Measurements from ENCODE around the gene TEKT2.

TEKT2 gene

DNA sequence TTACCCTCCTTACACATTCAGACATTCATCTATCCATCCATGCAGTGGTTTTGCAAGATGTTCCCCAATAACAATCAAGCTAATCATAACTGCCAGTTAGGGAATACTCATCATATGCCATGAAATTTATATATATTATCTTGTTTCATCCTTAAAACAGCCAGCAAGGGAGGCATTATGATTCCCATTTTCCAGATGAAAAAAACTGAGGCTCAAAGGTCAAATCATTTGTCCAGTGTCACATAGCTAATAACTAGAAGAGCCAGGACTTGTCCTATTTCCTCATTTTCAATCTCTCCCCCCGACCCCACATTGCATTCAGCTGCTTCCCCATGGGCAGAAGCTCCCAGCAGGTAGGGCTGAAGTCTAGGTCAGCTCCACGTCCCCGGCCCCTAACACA, 48.1 kb downstream of the TEKT2 start:
- no peak overlapping the region for H3K27ac ChIP-seq
- TF ChIP-seq ZFX (IDR thresholded peaks at IDR 0.05): no peak
- no peak for TF ChIP-seq CTCF (conservative IDR thresholded peaks at IDR 0.05)

- TF ChIP-seq CTCF (conservative IDR thresholded peaks at IDR 0.05) (no peak), ZFX (IDR thresholded peaks at IDR 0.05) (no peak)
- H3K27ac ChIP-seq: no peak overlapping the region
These were observed 49.6 kb downstream of the TEKT2 start for GRCh38 chr1:36133484-36133883.

- no peak overlapping the region for H3K27ac ChIP-seq
- TF ChIP-seq CTCF (conservative IDR thresholded peaks at IDR 0.05) (no peak), ZFX (IDR thresholded peaks at IDR 0.05) (no peak)
These were observed 50.1 kb downstream of the TEKT2 start for GRCh38 chr1:36134031-36134430.

DNA sequence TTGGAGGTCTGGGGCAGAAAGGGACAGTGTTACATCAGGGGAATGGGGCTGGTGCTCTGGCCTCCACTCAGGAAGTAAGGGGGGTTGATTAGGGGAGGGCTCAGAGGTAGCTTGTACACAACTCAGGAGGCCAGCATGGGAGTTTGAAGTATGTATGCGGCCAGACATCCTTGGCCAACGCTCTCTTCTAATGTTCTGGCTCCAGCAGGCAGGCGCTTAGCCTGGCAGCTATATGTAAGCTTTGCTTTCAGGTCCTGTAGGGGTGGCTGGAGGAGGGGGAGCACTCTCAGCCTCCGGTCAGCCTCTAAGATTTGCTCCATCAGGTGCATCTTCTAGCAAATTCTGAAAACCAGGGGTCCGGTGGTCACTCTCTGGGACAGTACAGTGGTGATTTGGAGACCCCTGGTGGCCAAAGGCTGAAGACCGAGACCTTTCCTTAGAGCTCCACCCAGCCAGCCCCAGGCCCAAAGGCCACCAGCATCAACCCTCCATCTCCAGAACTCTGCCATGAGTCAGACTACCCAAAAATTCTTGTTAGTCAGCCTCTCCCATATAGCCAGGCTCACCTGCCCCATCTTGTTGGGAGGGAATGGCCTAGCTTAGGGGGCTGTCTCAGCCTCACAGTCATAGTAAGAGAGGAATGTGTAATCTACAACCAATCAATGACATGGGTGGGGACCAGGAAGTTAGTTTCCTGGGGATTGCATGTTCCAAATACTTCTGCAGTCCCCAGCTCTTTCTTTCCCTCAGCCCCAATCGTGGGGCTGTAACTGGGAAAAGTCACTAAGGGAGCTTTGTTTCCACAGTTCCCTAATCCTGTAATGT, 50.8 kb downstream of the TEKT2 start:
- H3K27ac ChIP-seq: no peak overlapping the region
- TF ChIP-seq CTCF (conservative IDR thresholded peaks at IDR 0.05): peak; percentile 79
- no peak for TF ChIP-seq ZFX (IDR thresholded peaks at IDR 0.05)

DNA sequence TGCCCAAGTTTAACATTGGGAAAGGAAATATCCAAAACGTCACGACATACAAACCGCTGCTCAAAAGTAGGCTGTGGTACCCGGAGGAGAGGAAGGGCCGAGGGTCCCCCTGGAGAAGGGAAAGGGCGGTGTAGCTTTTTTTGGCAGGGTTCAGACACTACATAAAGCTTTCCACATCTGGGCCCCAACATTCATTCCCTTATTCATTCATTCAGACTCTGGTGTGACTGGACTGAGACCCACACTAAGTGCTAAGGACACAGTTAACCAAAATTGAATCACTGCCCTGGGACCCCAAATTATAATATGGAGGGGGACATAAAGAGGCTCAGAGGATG, 51.4 kb downstream of the TEKT2 start:
- H3K27ac ChIP-seq: no peak overlapping the region

DNA sequence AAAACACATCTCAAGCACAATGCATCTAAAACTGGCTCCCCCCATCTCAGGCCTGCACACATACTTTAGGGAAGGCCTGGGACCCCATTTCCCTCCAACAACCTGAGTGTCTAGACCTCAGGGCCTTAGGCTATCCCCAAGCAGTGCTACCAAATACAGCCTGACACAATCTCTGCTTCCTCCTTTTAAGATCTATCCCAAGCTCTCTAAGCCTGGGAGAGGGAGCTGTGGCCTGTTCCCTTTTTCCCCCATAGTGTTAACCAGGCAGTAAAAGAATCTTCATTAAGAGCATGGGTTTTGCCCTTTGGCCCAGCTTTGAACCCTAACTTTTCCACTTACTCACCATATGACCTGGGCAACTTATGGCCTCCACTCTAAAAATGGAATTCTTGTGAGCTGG, 51.9 kb downstream of the TEKT2 start:
- no peak overlapping the region for H3K27ac ChIP-seq

More for the DNA sequence above, 51.4 kb downstream of the TEKT2 start:
- TF ChIP-seq CTCF (conservative IDR thresholded peaks at IDR 0.05) (no peak), ZFX (IDR thresholded peaks at IDR 0.05) (no peak)

More for the DNA sequence above, 51.9 kb downstream of the TEKT2 start:
- TF ChIP-seq ZFX (IDR thresholded peaks at IDR 0.05) (no peak), CTCF (conservative IDR thresholded peaks at IDR 0.05) (no peak)

Measured in C4-2B (cell line).